HS-27A (cell line): Measurements from ENCODE around the gene UROD.
"Not testable (repeated sequence)": the region's sequence is repeated elsewhere in the genome, so short reads cannot be mapped to it uniquely, and the experiment has no call there.

Experiments
- DNase-seq: peaks from one replicate; pipeline ENCODE4 v3.0.0-alpha.2; 2012; ENCODE audit warnings: low read depth, missing footprints

Gene UROD

DNA sequence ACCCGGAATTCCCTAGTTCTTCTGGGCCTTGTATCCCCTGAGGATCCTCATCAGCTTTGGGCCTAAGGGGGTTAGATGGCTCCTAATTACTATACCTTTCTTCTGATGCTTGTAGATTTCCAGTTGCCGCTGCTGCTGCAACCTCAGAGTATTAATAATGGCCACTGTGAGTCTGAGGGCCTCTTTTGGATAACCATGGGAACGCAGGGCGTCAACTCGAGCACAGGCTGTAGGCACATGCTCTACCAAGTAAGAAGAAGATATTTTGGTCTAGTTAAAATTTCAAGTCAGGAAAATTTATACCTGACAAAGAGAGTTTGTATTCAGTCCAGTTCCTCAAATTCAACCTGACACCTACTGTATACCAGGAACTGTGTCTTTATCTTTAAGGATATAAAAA is 28.2 kb downstream of the UROD start:
- no peak for DNase-seq

DNA sequence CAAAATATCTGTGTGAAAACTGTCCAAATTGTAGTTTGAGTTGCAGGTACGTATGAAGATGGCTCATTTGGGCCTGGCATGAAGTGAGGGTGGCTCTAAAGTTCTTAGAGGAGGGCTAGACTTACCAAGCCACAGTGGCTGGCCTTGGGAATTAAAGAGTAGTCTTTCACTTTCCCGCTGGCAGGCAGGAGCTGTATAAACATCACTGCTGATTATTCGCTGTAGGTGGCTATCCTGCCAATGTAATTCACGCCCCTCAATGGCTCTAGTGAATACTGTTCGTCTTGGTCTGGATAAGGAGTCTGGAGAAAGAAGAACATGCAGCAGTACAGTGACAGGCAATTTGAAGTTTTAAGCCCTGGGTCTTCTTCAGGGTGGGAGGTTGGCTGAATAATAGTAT is 31.0 kb downstream of the UROD start:
- no peak for DNase-seq

DNA sequence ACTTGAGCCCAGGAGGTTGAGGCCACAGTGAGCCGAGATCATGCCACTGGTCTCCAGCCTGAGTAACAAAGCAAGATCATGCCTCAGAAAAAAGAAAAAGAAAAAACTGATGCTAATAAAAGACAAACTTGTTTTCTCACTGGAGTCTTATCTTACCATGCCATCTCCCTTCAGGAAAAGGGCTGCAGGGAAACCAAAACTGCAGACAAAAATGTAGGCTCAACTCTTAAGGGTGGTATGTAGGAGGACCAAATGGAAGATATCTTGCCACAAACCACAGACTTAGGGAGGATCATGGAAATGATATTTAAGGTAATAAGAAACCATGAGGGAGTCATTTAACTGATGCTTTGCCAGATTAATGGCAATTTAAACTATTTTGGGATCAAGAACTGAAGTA is 32.9 kb downstream of the UROD start:
- no peak for DNase-seq

DNA sequence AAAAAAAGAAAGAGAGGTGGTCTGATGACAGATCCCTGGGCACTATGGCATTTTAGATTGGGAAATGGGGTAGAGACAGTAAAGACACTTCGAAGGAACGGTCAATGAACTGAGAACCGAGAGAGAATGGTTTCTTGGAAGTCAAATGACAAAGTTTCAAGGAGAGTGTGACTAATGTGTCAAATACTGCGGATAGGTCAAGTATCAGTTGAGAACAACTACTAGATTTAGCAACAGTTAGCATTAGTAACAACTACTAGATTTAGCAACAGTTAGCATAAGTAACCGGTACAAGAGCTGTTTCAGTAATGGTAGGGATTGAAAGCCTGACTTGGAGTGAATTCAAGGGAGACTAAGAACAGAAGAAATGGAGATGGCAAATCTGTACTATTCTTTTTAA is 35.0 kb downstream of the UROD start:
- DNase-seq: no peak

DNA sequence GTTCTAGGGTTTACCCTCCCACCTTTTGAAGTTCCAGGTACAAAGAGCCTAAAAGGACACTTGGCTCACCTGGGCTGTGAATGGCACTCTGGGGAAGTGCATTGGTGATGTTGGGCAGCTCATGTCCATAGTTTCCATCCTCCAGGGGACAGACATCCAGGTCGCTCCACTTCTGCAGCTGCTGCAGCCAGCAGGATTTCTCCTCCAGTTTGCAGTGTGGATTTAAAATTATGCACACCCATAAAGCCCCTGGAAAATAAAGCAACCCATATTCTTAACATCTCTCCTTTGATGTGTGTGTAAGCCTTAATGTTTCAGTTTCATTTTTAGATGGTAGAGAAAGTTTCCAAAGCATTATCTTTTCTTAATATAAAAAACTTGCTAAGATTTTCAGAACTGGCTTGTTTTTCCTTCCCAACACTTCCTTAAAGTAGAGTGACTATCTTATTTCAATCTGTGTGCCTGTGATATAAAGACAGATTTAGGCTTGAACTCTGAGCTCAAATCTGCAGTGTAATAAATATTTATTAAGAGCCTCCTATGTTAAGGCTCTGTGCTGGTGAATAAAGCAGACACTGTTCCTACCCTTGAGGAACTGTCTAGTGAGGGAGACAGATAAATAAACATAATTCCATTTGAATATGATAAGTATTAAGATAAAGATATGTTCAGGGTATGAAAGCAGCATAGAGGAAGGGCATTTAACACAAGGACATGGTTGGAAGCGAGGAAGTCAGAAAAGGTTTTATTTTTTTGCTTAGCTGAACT is 39.1 kb downstream of the UROD start:
- DNase-seq: no peak

DNA sequence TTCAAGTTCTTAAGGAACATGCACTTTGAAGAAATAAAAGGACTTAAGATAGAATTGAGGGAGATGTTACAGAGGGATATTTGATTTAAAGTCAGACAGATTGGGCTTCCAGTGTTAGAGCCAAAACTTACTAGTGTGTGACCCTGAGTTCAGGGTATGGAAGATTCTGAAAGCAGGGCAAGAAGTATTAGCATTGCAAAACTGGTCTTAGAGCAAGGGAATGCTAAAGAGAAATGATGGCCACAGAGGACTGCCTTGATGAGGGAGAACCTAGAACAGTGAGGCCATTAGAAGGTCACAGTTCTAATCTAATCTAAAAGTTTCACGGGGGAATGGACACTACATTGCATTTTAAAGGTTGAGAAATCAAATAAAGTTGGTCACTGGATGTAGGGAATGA is 45.5 kb downstream of the UROD start:
- DNase-seq: no peak

DNA sequence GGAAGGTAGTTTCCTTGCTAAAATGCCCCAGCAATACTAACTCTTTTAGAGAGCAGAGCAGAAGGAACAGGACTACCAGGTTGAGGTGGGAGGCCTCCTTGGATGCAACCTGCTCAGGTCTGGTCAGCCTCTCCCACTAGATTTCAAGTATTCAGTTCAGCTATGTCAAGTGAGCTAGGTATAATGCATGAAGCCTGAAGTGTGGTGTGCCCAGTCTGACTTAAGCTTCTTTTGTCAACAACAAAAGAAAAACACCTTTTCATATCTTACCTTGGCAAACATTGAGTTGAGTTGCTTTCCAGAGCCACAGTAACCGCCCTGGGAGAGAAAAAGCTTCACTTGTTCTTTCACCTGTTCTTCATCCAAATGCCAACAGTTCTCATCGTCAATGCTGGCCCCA is 47.8 kb downstream of the UROD start:
- no peak for DNase-seq

DNA sequence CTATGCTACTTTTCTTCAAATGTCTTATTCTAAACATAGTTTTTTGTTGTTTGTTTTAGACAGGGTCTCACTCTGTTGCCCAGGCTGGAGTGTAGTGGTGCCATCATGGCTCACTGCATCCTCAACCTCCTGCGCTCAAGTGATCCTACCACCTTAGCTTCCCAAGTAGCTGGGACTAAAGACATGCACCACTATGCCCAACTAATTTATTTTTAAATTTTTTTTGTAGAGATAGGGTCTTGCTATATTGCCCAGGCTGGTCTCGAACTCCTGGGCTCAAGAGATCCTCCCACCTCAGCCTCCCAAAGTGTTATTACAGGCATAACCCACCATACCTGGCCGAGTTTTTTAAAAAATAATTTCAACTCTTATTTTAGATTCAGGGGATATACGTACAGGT is 50.4 kb downstream of the UROD start:
- not testable (repeated sequence) for DNase-seq

DNA sequence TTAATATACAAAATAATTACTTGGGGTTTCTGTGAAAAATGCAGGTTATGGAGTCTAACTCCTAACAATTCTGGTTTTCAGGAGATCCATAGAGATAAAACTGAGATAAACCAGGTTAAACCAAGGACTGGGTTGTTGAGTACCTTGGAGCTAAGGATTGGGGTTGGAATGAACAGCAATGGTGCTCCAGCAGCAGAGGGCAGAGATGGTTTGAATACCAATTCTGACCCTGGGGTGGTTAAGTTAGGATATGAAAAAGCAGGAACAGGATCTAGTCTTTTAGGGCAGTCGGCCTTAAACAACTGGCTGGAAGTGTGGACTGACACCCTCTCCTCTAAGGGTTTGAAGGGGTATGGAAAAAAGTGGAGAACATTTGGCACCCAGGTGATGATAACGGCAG is 53.0 kb downstream of the UROD start:
- no peak for DNase-seq
